ENCODE results near the gene OR5I1. TPM values are rescaled to one million over a fixed set of nuclear protein-coding genes. Genes with fewer than 3 reads are reported as not detected.

Gene OR5I1
- total RNA-seq, result not detected

DNA sequence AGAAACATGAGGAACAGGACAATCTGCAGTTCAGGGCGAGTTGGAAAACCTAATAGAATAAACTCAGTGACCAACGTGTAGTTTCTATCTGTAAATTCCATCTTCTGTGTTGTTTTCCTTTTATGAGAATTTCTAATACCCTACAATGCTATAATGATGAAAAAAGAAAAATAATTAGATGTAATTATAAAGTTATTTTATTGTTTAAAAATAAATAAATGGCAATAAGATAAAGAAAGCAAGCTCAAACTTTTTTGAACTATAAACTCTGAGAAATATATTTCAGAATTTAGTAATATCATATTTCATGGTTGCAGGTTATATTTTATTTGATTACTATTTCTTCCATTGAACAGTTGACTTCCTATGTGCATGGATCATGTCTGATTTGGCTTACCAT, at the start of gene OR5I1:
Gene OR5I1, minus strand, starts transcription at position 101 of the 400 bp plus-strand sequence. Its CDS starts 0 bp downstream, at position 101.
- no peaks in the 10 kb centered on the region for H3K27me3 ChIP-seq (ENCODE audit: control insufficient read depth in 3 of 3, insufficient read depth in 3 of 3, low read length in 3 of 3)
- no peaks in the 10 kb centered on the region for H3K36me3 ChIP-seq (ENCODE audit: control insufficient read depth in 3 of 3, insufficient read depth in 3 of 3, low read length in 3 of 3)
- H3K4me1 ChIP-seq (ENCODE audit: control insufficient read depth in 3 of 3, insufficient read depth in 3 of 3, low read length in 3 of 3), result no peaks in the 10 kb centered on the region
- H3K9ac ChIP-seq (ENCODE audit: low read depth in 1 of 3, low read length in 3 of 3), result no peak within 1 kb of the TSS
- H3K27ac ChIP-seq (ENCODE audit: low read depth, low read length), result no peak within 1 kb of the TSS
- no peak within 1 kb of the TSS for H3K4me3 ChIP-seq (ENCODE audit: low read length in 3 of 3)
- H3K9me3 ChIP-seq (ENCODE audit: control insufficient read depth in 3 of 3, low read length in 3 of 3), result no peaks in the 10 kb centered on the region

DNA sequence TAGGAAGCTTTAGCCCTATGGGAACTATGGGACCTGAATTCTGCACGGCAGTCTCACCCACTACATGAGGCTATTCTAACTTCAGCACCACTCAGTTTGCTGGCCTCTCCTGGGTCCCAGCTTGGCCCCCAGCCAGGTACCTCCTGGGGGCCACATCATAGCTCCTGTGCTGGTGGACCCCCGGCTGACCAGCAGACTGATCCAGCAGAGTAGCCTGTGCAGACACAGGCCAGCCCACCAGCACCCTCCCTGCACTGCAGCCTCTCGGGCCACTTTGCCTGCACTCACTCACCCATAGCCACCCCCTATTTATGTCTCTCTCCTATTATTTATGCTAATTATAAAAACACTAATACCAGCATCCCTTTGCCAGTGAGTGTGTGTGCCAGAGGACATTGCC, 34.7 kb upstream of the OR5I1 start:
- Histone ChIP-seq H3K9me3 (ENCODE audit: control insufficient read depth in 3 of 3, low read length in 3 of 3) (no peaks in the 10 kb centered on the region), H3K36me3 (ENCODE audit: control insufficient read depth in 3 of 3, insufficient read depth in 3 of 3, low read length in 3 of 3) (no peaks in the 10 kb centered on the region), H3K4me1 (ENCODE audit: control insufficient read depth in 3 of 3, insufficient read depth in 3 of 3, low read length in 3 of 3) (no peaks in the 10 kb centered on the region), H3K27me3 (ENCODE audit: control insufficient read depth in 3 of 3, insufficient read depth in 3 of 3, low read length in 3 of 3) (no peaks in the 10 kb centered on the region), H3K27ac (ENCODE audit: low read depth, low read length) (no peak overlapping the region), H3K9ac (ENCODE audit: low read depth in 1 of 3, low read length in 3 of 3) (no peak overlapping the region), H3K4me3 (ENCODE audit: low read length in 3 of 3) (no peak overlapping the region)

DNA sequence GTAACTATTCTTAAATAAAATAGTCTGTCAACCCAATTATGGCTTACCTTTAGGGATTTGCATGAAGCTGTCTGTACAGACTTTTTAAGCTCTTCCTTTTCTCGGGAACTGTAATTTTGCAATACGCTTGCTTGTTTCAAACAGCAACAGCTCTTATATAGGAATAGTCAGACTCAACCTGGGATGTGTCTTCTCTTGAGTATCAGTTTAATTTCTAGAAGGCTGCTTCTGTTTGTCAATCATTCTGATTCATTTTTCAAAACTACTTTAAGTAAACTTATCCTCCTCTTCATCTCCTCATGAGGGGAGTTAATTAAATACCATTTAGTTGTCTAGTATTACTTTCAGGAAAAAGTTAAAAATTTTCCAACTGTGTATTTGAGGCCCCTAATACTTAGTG, 33.6 kb upstream of the OR5I1 start, which contains the start of gene OR10AG1:
Gene OR10AG1, minus strand, starts transcription at position 101 of the 400 bp plus-strand sequence. Its CDS starts 38 bp downstream, at position 63.
- Histone ChIP-seq H3K9me3 (ENCODE audit: control insufficient read depth in 3 of 3, low read length in 3 of 3) (no peaks in the 10 kb centered on the region), H3K27me3 (ENCODE audit: control insufficient read depth in 3 of 3, insufficient read depth in 3 of 3, low read length in 3 of 3) (no peaks in the 10 kb centered on the region), H3K4me3 (ENCODE audit: low read length in 3 of 3) (no peak within 1 kb of the TSS), H3K4me1 (ENCODE audit: control insufficient read depth in 3 of 3, insufficient read depth in 3 of 3, low read length in 3 of 3) (no peaks in the 10 kb centered on the region), H3K36me3 (ENCODE audit: control insufficient read depth in 3 of 3, insufficient read depth in 3 of 3, low read length in 3 of 3) (no peaks in the 10 kb centered on the region), H3K27ac (ENCODE audit: low read depth, low read length) (no peak within 1 kb of the TSS), H3K9ac (ENCODE audit: low read depth in 1 of 3, low read length in 3 of 3) (no peak within 1 kb of the TSS)

DNA sequence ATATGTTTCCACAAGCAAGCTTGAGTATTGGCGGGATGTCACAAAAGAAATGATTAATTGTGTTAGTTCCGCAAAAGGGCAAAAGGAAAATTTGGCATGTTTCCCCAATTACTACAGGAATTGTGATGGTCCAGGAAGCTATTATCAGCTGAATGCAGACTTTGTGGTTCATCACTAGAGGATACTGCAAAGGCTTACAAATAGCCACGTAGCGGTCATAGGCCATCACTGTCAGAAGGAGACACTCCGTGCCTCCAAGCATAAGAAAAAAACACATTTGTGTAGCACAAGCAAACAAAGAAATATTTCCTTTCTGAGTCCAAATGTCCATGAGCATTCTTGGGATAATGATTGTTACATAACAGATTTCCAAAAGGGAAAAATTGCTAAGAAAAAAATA, 31.7 kb upstream of the OR5I1 start:
- no peaks in the 10 kb centered on the region for H3K36me3 ChIP-seq (ENCODE audit: control insufficient read depth in 3 of 3, insufficient read depth in 3 of 3, low read length in 3 of 3)
- H3K9me3 ChIP-seq (ENCODE audit: control insufficient read depth in 3 of 3, low read length in 3 of 3), result no peaks in the 10 kb centered on the region
- H3K9ac ChIP-seq (ENCODE audit: low read depth in 1 of 3, low read length in 3 of 3), result no peak overlapping the region
- H3K4me1 ChIP-seq (ENCODE audit: control insufficient read depth in 3 of 3, insufficient read depth in 3 of 3, low read length in 3 of 3), result no peaks in the 10 kb centered on the region
- H3K27me3 ChIP-seq (ENCODE audit: control insufficient read depth in 3 of 3, insufficient read depth in 3 of 3, low read length in 3 of 3), result no peaks in the 10 kb centered on the region
- H3K27ac ChIP-seq (ENCODE audit: low read depth, low read length), result no peak overlapping the region
- H3K4me3 ChIP-seq (ENCODE audit: low read length in 3 of 3), result no peak overlapping the region

DNA sequence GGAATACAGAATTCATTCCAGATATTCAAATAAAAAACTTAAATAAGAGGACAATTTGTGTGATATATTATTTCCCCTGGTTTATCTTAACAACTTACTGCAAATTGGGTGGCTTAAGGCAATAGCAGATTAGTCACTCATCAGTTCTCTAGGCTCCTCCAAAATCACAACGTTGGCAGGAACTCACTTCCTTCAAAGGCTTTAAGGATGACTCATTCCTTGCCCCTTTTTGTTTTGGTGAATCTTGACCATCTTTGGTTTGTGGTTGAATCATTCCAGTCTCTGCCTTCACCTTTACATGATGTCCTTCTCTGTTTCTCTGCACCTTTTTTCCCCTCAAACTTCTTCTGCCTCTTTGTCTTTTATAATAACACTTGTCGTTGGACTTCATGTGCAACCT, 30.2 kb upstream of the OR5I1 start:
- H3K9ac ChIP-seq (ENCODE audit: low read depth in 1 of 3, low read length in 3 of 3), result no peak overlapping the region
- H3K27me3 ChIP-seq (ENCODE audit: control insufficient read depth in 3 of 3, insufficient read depth in 3 of 3, low read length in 3 of 3), result no peaks in the 10 kb centered on the region
- H3K36me3 ChIP-seq (ENCODE audit: control insufficient read depth in 3 of 3, insufficient read depth in 3 of 3, low read length in 3 of 3), result no peaks in the 10 kb centered on the region
- H3K9me3 ChIP-seq (ENCODE audit: control insufficient read depth in 3 of 3, low read length in 3 of 3), result no peaks in the 10 kb centered on the region
- no peaks in the 10 kb centered on the region for H3K4me1 ChIP-seq (ENCODE audit: control insufficient read depth in 3 of 3, insufficient read depth in 3 of 3, low read length in 3 of 3)
- H3K27ac ChIP-seq (ENCODE audit: low read depth, low read length), result no peak overlapping the region
- H3K4me3 ChIP-seq (ENCODE audit: low read length in 3 of 3), result no peak overlapping the region

DNA sequence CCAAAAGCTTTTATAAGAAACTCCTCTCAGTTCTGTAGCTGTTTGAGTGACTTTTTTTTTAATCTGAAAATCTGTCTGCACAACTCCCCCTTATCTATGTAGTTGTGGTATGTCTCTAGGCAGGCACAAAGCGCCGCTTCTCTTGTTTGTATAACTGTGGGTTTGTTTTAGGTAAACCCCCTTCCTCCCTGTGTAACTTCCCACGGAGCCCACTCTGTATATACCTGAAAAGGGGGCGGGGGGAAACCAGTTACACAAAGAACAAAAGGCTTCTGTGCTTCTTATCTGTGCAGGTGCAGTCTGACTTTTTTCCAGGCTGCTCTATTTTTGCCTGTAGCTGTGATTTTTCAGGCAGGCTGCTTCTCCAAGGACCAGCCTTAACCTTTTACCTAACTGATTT, 20.3 kb upstream of the OR5I1 start:
- Histone ChIP-seq H3K27ac (ENCODE audit: low read depth, low read length) (no peak overlapping the region), H3K27me3 (ENCODE audit: control insufficient read depth in 3 of 3, insufficient read depth in 3 of 3, low read length in 3 of 3) (no peaks in the 10 kb centered on the region), H3K4me1 (ENCODE audit: control insufficient read depth in 3 of 3, insufficient read depth in 3 of 3, low read length in 3 of 3) (no peaks in the 10 kb centered on the region), H3K4me3 (ENCODE audit: low read length in 3 of 3) (no peak overlapping the region), H3K9me3 (ENCODE audit: control insufficient read depth in 3 of 3, low read length in 3 of 3) (no peaks in the 10 kb centered on the region), H3K36me3 (ENCODE audit: control insufficient read depth in 3 of 3, insufficient read depth in 3 of 3, low read length in 3 of 3) (no peaks in the 10 kb centered on the region), H3K9ac (ENCODE audit: low read depth in 1 of 3, low read length in 3 of 3) (no peak overlapping the region)

DNA sequence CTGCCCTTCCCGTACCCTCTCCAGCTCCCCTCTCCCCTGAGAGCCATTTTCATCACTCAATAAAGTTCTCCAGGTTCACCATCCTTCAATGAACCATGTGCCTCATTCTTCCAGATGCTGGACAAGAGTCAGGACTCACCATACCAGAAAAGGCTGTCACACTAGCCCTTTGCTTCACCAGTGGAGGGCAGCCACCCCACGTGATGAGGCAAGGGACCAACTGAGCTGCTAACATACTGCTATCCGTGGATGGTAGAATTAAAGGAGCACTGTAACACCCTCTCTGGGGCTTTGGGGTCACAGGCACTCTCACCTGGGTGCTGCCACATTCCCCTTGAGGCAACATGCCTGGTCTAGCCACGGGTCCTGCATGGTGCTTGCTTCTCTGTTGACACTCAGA, 13.1 kb upstream of the OR5I1 start:
- Histone ChIP-seq H3K27ac (ENCODE audit: low read depth, low read length) (no peak overlapping the region), H3K9me3 (ENCODE audit: control insufficient read depth in 3 of 3, low read length in 3 of 3) (no peaks in the 10 kb centered on the region), H3K9ac (ENCODE audit: low read depth in 1 of 3, low read length in 3 of 3) (no peak overlapping the region), H3K4me3 (ENCODE audit: low read length in 3 of 3) (no peak overlapping the region), H3K36me3 (ENCODE audit: control insufficient read depth in 3 of 3, insufficient read depth in 3 of 3, low read length in 3 of 3) (no peaks in the 10 kb centered on the region), H3K27me3 (ENCODE audit: control insufficient read depth in 3 of 3, insufficient read depth in 3 of 3, low read length in 3 of 3) (no peaks in the 10 kb centered on the region), H3K4me1 (ENCODE audit: control insufficient read depth in 3 of 3, insufficient read depth in 3 of 3, low read length in 3 of 3) (no peaks in the 10 kb centered on the region)

DNA sequence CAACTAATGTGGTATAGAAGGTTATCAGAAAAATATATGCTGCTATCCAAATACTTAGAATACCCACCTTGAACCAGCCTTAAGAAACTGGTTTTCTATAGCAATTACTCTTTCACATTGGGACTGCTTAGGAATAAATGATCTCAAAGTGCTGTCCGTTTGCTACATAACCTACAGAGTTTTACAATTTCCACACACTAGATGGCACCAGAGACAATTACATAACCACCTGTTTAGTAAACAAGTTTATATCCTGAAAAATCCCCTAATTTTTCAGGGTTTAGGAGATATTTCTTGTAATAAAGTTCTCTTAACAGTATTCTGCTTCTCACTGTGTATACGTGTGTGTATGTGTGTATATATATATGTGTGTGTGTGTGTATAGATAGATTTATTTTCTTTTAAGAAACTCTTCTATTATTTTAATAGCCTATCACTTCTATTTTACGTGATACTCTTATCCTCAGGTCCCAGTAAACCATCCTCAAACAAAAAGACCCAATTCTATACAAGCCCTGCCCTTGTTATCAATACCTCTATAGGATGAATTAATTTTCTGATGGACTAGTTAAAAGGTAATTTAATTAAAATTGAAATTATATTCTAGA, 6.7 kb upstream of the OR5I1 start:
- Histone ChIP-seq H3K36me3 (ENCODE audit: control insufficient read depth in 3 of 3, insufficient read depth in 3 of 3, low read length in 3 of 3) (no peaks in the 10 kb centered on the region), H3K9ac (ENCODE audit: low read depth in 1 of 3, low read length in 3 of 3) (no peak overlapping the region), H3K27ac (ENCODE audit: low read depth, low read length) (no peak overlapping the region), H3K4me3 (ENCODE audit: low read length in 3 of 3) (no peak overlapping the region), H3K4me1 (ENCODE audit: control insufficient read depth in 3 of 3, insufficient read depth in 3 of 3, low read length in 3 of 3) (no peaks in the 10 kb centered on the region), H3K9me3 (ENCODE audit: control insufficient read depth in 3 of 3, low read length in 3 of 3) (no peaks in the 10 kb centered on the region), H3K27me3 (ENCODE audit: control insufficient read depth in 3 of 3, insufficient read depth in 3 of 3, low read length in 3 of 3) (no peaks in the 10 kb centered on the region)

DNA sequence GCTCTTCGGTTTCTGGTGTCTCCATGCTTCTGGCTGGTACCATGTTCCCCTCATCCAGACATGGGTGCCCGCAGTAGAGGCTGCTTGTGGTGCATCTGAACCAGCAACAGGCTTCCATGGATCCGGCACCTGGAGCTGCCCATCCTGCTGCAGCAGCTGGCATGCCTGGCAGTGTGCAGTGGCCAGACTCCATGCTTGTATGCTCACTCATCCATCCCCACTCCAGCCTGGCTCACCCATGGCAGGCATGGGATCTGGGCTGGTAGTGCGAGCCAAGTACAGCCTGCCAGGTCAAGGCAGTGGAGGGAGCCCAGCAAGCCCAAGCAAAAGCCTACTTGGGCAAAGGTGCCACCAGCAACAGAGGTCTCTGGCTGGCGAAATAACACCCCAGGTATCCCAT, 15.7 kb downstream of the OR5I1 start:
- Histone ChIP-seq H3K9ac (ENCODE audit: low read depth in 1 of 3, low read length in 3 of 3) (no peak overlapping the region), H3K4me3 (ENCODE audit: low read length in 3 of 3) (no peak overlapping the region), H3K9me3 (ENCODE audit: control insufficient read depth in 3 of 3, low read length in 3 of 3) (no peaks in the 10 kb centered on the region), H3K36me3 (ENCODE audit: control insufficient read depth in 3 of 3, insufficient read depth in 3 of 3, low read length in 3 of 3) (no peaks in the 10 kb centered on the region), H3K27ac (ENCODE audit: low read depth, low read length) (no peak overlapping the region), H3K27me3 (ENCODE audit: control insufficient read depth in 3 of 3, insufficient read depth in 3 of 3, low read length in 3 of 3) (no peaks in the 10 kb centered on the region), H3K4me1 (ENCODE audit: control insufficient read depth in 3 of 3, insufficient read depth in 3 of 3, low read length in 3 of 3) (no peaks in the 10 kb centered on the region)

DNA sequence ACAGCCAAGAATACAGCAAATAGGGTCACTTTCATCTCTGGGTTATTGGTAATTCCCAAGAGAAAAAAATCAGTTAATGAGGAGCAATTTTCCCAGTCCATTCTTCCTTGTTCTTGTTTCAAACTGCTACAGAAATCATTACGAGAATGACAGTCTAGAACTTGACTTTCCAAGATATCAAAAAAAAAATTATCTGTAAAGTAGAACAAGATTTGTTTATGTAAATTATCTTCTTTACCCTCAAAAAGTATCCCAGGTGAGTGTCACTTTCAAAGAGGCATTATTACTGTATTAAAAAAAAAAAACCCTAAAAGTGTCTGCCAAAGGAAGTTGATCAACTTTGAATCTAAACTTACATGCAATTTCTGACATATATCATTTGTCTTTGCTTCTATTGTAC, 21.7 kb downstream of the OR5I1 start, which contains the start of gene OR5W2:
Gene OR5W2, minus strand, starts transcription at position 101 of the 400 bp plus-strand sequence. Its CDS starts 0 bp downstream, at position 101.
- Histone ChIP-seq H3K27ac (ENCODE audit: low read depth, low read length) (no peak within 1 kb of the TSS), H3K4me1 (ENCODE audit: control insufficient read depth in 3 of 3, insufficient read depth in 3 of 3, low read length in 3 of 3) (no peaks in the 10 kb centered on the region), H3K4me3 (ENCODE audit: low read length in 3 of 3) (no peak within 1 kb of the TSS), H3K36me3 (ENCODE audit: control insufficient read depth in 3 of 3, insufficient read depth in 3 of 3, low read length in 3 of 3) (no peaks in the 10 kb centered on the region), H3K27me3 (ENCODE audit: control insufficient read depth in 3 of 3, insufficient read depth in 3 of 3, low read length in 3 of 3) (no peaks in the 10 kb centered on the region), H3K9ac (ENCODE audit: low read depth in 1 of 3, low read length in 3 of 3) (no peak within 1 kb of the TSS), H3K9me3 (ENCODE audit: control insufficient read depth in 3 of 3, low read length in 3 of 3) (no peaks in the 10 kb centered on the region)
